A673 (cell line): ENCODE results near the gene INTS13. TPM values are rescaled to one million over a fixed set of nuclear protein-coding genes. Genes with fewer than 3 reads are reported as not detected.
A peak's percentile ranks its signal among the peaks of the same experiment; 100 is the strongest.

Source experiments
- BruUV-seq: library from RNA; stranded (reverse); fragments of 400-500 nt; replicated peaks from 2 replicates; lab custom pipeline; 2021; lab: Mats Ljungman, UMichigan
- CTCF ChIA-PET: fragments of 300-600 bp; sonication (Branson Sonifier 250); formaldehyde crosslinking; loops from one replicate; lab custom pipeline; 2022; ENCODE audit warnings: antibody characterized with exemption; lab: Charles Lee
- POLR2A ChIA-PET: fragments of 300-600 bp; sonication (Branson Sonifier 250); formaldehyde crosslinking; loops from one replicate; lab custom pipeline; 2022; ENCODE audit warnings: antibody characterized with exemption; ENCODE audit not compliant: low non-redundant PET; lab: Charles Lee
- DNase-seq: peaks from one replicate; pipeline ENCODE4 v3.0.0-alpha.2; 2015; ENCODE audit warnings: low spot score
- H3K27ac ChIP-seq: fragments of 200-600 bp; sonication (generic); 2 replicates; pipeline ENCODE4 v1.5.1; 2016; ENCODE audit warnings: mixed run types, low read depth, mild to moderate bottlenecking, mixed read lengths, antibody characterized with exemption, low read length; ENCODE audit not compliant: poor library complexity, severe bottlenecking
- H3K27me3 ChIP-seq: fragments of 200-600 bp; sonication (generic); replicated peaks from 2 replicates; pipeline ENCODE4 v1.6.1; 2017; ENCODE audit warnings: mixed run types, low read depth, mild to moderate bottlenecking, mixed read lengths, antibody characterized with exemption, low read length; ENCODE audit not compliant: insufficient read depth, poor library complexity
- H3K36me3 ChIP-seq: fragments of 200-600 bp; sonication (generic); 2 replicates; pipeline ENCODE4 v1.6.1; 2016; ENCODE audit warnings: mixed run types, mild to moderate bottlenecking, mixed read lengths, antibody characterized with exemption, low read length; ENCODE audit not compliant: insufficient read depth, poor library complexity, severe bottlenecking
- H3K4me1 ChIP-seq: fragments of 200-600 bp; sonication (generic); 2 replicates; pipeline ENCODE4 v1.6.1; 2017; ENCODE audit warnings: mixed run types, mild to moderate bottlenecking, mixed read lengths, antibody characterized with exemption, low read length; ENCODE audit not compliant: insufficient read depth, poor library complexity, severe bottlenecking
- H3K4me3 ChIP-seq: fragments of 200-600 bp; sonication (generic); 2 replicates; pipeline ENCODE4 v1.5.1; 2016; ENCODE audit warnings: low read depth, mixed run types, mild to moderate bottlenecking, mixed read lengths, low read length; ENCODE audit not compliant: poor library complexity, severe bottlenecking
- H3K9me3 ChIP-seq: fragments of 200-600 bp; sonication (generic); 2 replicates; pipeline ENCODE4 v1.6.1; 2016; ENCODE audit warnings: mixed run types, low read depth, mild to moderate bottlenecking, mixed read lengths, antibody characterized with exemption, low read length; ENCODE audit not compliant: poor library complexity, severe bottlenecking
- CTCF ChIP-seq: fragments of 300-800, 200-600 bp; sonication (generic); conservative IDR thresholded peaks from 2 replicates; pipeline ENCODE4 v1.5.1; 2017; ENCODE audit warnings: low read depth, mild to moderate bottlenecking, antibody characterized with exemption, low read length, moderate library complexity, mixed read lengths
- EZH2 ChIP-seq: fragments of 200-600 bp; sonication (generic); IDR thresholded peaks from 2 replicates; pipeline ENCODE4 v1.6.1; 2017; ENCODE audit warnings: borderline replicate concordance, low read depth, mild to moderate bottlenecking, mixed read lengths, antibody characterized with exemption, low read length; ENCODE audit not compliant: poor library complexity, severe bottlenecking
- intact Hi-C: fragments of 100-400 bp; cut with micrococcal nuclease; formaldehyde crosslinking; loops from one replicate; pipeline ENCODE4 v1.10.0; 2022; ENCODE audit not compliant: unreplicated experiment
- total RNA-seq: library from RNA; stranded (reverse); gene quantifications from 2 replicates; pipeline ENCODE4 v1.2.3, GENCODE V29; 2021

Gene INTS13
- total RNA-seq, 1 experiment from 2014 or later, result 51.0 TPM

- peaks cover 7% of the 10 kb centered on the region for H3K4me1 ChIP-seq
- intact Hi-C loops, result no loop called here
- DNase-seq, result peak; percentile 32
- H3K4me3 ChIP-seq, result no peak overlapping the region
- ChIA-PET POLR2A (no interaction called here), CTCF (no interaction called here)
- no peak overlapping the region for H3K27ac ChIP-seq
- no TSS peak for BruUV-seq
- H3K9me3 ChIP-seq, result no peaks in the 10 kb centered on the region
- no peaks in the 10 kb centered on the region for H3K36me3 ChIP-seq
- no peak for TF ChIP-seq CTCF
- no peak for TF ChIP-seq EZH2
- no peaks in the 10 kb centered on the region for H3K27me3 ChIP-seq
Observed at GRCh38 chr12:26870491-26871419, 67.0 kb downstream of the INTS13 start.

DNA sequence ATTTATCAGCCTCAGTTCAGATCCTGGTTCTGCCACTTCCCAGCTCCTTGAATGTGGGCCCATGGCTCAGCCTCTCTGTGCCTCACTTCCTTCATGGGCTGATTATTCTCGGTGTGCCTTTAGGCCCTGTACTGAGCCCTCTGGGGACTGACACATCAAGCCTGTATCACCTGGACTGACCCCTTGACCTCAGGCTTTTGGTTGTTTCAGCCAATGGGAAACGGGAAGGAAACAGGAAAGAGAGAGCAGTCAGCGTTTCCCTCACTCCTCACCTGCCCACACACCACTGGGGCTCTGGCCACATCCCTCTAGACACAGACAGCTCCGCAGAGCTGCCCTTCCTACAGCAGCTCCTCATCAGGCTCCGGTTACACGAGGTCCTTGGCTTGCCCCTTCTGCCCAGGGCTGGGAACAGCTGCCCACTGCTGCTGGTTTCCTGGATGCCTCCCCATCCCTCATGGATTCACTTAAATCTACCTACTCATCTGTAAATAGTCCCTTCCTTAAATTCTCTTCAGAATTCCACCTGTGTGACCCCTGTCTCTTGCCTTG lies 67.8 kb downstream of the INTS13 start:
- H3K36me3 ChIP-seq, result no peaks in the 10 kb centered on the region
- H3K27me3 ChIP-seq, result no peaks in the 10 kb centered on the region
- peaks cover 7% of the 10 kb centered on the region for H3K4me1 ChIP-seq
- ChIA-PET CTCF (no interaction called here), POLR2A (no interaction called here)
- no TSS peak for BruUV-seq
- DNase-seq, result no peak
- H3K9me3 ChIP-seq, result no peaks in the 10 kb centered on the region
- H3K4me3 ChIP-seq, result no peak overlapping the region
- intact Hi-C loops, result no loop called here
- H3K27ac ChIP-seq, result no peak overlapping the region
- no peak for TF ChIP-seq EZH2
- TF ChIP-seq CTCF, result no peak

GRCh38 chr12:26869104-26869494 lies 68.7 kb downstream of the INTS13 start:
- no peak overlapping the region for H3K27ac ChIP-seq
- intact Hi-C loops, result no loop called here

More at GRCh38 chr12:26869104-26869494, 68.7 kb downstream of the INTS13 start:
- ChIA-PET POLR2A (no interaction called here), CTCF (no interaction called here)
- TF ChIP-seq CTCF, result no peak
- no peak for TF ChIP-seq EZH2
- no peak overlapping the region for H3K4me3 ChIP-seq
- peaks cover 7% of the 10 kb centered on the region for H3K4me1 ChIP-seq
- H3K36me3 ChIP-seq, result no peaks in the 10 kb centered on the region
- no peaks in the 10 kb centered on the region for H3K9me3 ChIP-seq
- no peaks in the 10 kb centered on the region for H3K27me3 ChIP-seq
- no peak for DNase-seq
- BruUV-seq, result no TSS peak
